IMR-90 (cell line): ENCODE data around the gene CARD10. TPM values are rescaled to one million over a fixed set of nuclear protein-coding genes. Genes with fewer than 3 reads are reported as not detected.

Source experiments
- ATAC-seq: fragments of 200-7000 bp; cut with Tn5 transposase; 2 replicates; pipeline ENCODE4 v1.9.1; 2020; ENCODE audit warnings: low read depth, mild to moderate bottlenecking, moderate library complexity
- BruUV-seq: library from RNA; stranded (reverse); fragments of 400-500 nt; replicated peaks from 2 replicates; lab custom pipeline; 2021; lab: Mats Ljungman, UMichigan
- CTCF ChIA-PET: fragments of 300-600 bp; formaldehyde crosslinking; extraction: SDS; loops from one replicate; lab custom pipeline; 2021; ENCODE audit warnings: antibody characterized with exemption; lab: Yijun Ruan, JAX
- POLR2A ChIA-PET: fragments of 300-600 bp; sonication (Branson Sonifier 250); formaldehyde crosslinking; loops from one replicate; lab custom pipeline; 2022; ENCODE audit warnings: antibody characterized with exemption; ENCODE audit not compliant: unreplicated experiment; lab: Charles Lee
- DNase-seq: peaks from one replicate; pipeline ENCODE4 v3.0.0; 2013
- H2AFZ ChIP-seq: replicated peaks from 2 replicates; pipeline ENCODE3; 2013; ENCODE audit warnings: low read length, mild to moderate bottlenecking; ENCODE audit not compliant: poor library complexity
- H2AK5ac ChIP-seq: 2 replicates; pipeline ENCODE4 v1.6.1; 2013; ENCODE audit warnings: low read depth, low read length, inconsistent platforms
- H2AK9ac ChIP-seq: replicated peaks from 2 replicates; pipeline ENCODE3; 2013; ENCODE audit warnings: mild to moderate bottlenecking, low read depth, low read length, moderate library complexity; ENCODE audit not compliant: poor library complexity
- H2BK120ac ChIP-seq: 2 replicates; pipeline ENCODE4 v1.6.1; 2013; ENCODE audit warnings: low read depth, low read length, inconsistent platforms
- H2BK15ac ChIP-seq: 3 replicates; pipeline ENCODE4 v1.6.1; 2013; ENCODE audit warnings: low read depth, low read length, inconsistent platforms
- H2BK20ac ChIP-seq: 2 replicates; pipeline ENCODE4 v1.6.1; 2013; ENCODE audit warnings: low read depth, mild to moderate bottlenecking, inconsistent platforms, low read length, moderate library complexity
- H2BK5ac ChIP-seq: 2 replicates; pipeline ENCODE4 v1.6.1; 2013; ENCODE audit warnings: mild to moderate bottlenecking, low read depth, low read length, inconsistent platforms; ENCODE audit not compliant: poor library complexity, severe bottlenecking
- H3K14ac ChIP-seq: replicated peaks from 2 replicates; pipeline ENCODE4 v1.6.1; 2013; ENCODE audit warnings: low read depth, low read length, inconsistent platforms
- H3K18ac ChIP-seq: 2 replicates; pipeline ENCODE4 v1.6.1; 2013; ENCODE audit warnings: low read depth, low read length, control low read depth
- H3K23ac ChIP-seq: 2 replicates; pipeline ENCODE4 v1.6.1; 2013; ENCODE audit warnings: low read depth, low read length, inconsistent platforms
- H3K27ac ChIP-seq: 2 replicates; pipeline ENCODE4 v1.5.1; 2013; ENCODE audit warnings: mild to moderate bottlenecking, control low read depth, low read length; ENCODE audit not compliant: insufficient read depth
- H3K27me3 ChIP-seq: 2 replicates; pipeline ENCODE4 v1.6.1; 2013; ENCODE audit warnings: low read length; ENCODE audit not compliant: control insufficient read depth, insufficient read depth
- H3K36me3 ChIP-seq: 2 replicates; pipeline ENCODE4 v1.6.1; 2013; ENCODE audit warnings: low read length, mixed read lengths; ENCODE audit not compliant: control insufficient read depth, insufficient read depth
- H3K4ac ChIP-seq: 2 replicates; pipeline ENCODE4 v1.6.1; 2013; ENCODE audit warnings: low read depth, low read length, inconsistent platforms
- H3K4me1 ChIP-seq: 2 replicates; pipeline ENCODE4 v1.6.1; 2013; ENCODE audit warnings: low read length, mixed read lengths; ENCODE audit not compliant: control insufficient read depth, insufficient read depth
- H3K4me2 ChIP-seq: 2 replicates; pipeline ENCODE4 v1.6.1; 2013; ENCODE audit warnings: low read depth, mild to moderate bottlenecking, control low read depth, low read length, moderate library complexity
- H3K4me3 ChIP-seq: 2 replicates; pipeline ENCODE4 v1.5.1; 2013; ENCODE audit warnings: low read depth, mild to moderate bottlenecking, control low read depth, low read length, moderate library complexity; ENCODE audit not compliant: insufficient read depth
- H3K56ac ChIP-seq: 2 replicates; pipeline ENCODE4 v1.6.1; 2013; ENCODE audit warnings: low read length, inconsistent platforms; ENCODE audit not compliant: insufficient read depth; ENCODE audit errors: extremely low read depth
- H3K79me1 ChIP-seq, 2 experiments: 2 replicates each; pipeline ENCODE4 v1.6.1; 2013; ENCODE audit warnings: low read length in 2 of 2, inconsistent platforms in 1 of 2, low read depth in 1 of 2
- H3K9ac ChIP-seq: 2 replicates; pipeline ENCODE4 v1.6.1; 2013; ENCODE audit warnings: low read depth, low read length, control low read depth
- H3K9me1 ChIP-seq: 2 replicates; pipeline ENCODE4 v1.6.1; 2013; ENCODE audit warnings: low read length, inconsistent platforms; ENCODE audit not compliant: insufficient read depth
- H3K9me3 ChIP-seq: 2 replicates; pipeline ENCODE4 v1.6.1; 2013; ENCODE audit warnings: low read length; ENCODE audit not compliant: control insufficient read depth, insufficient read depth
- H4K20me1 ChIP-seq: 2 replicates; pipeline ENCODE4 v1.6.1; 2013; ENCODE audit warnings: low read length, inconsistent platforms; ENCODE audit not compliant: insufficient read depth
- H4K5ac ChIP-seq: 2 replicates; pipeline ENCODE4 v1.6.1; 2013; ENCODE audit warnings: mild to moderate bottlenecking, low read depth, low read length, control low read depth
- H4K8ac ChIP-seq, 2 experiments: 2 replicates each; pipeline ENCODE4 v1.6.1; 2013; ENCODE audit warnings: low read depth in 2 of 2, low read length in 2 of 2, control low read depth in 1 of 2, inconsistent platforms in 1 of 2
- H4K91ac ChIP-seq: 2 replicates; pipeline ENCODE4 v1.6.1; 2013; ENCODE audit warnings: low read depth, low read length, inconsistent platforms; ENCODE audit not compliant: insufficient read depth
- NFE2L2 ChIP-seq: fragments of 150-350 bp; IDR thresholded peaks from 2 replicates; pipeline ENCODE4 v1.6.1; 2016; ENCODE audit warnings: low read depth, mild to moderate bottlenecking, low read length
- WGBS, 2 experiments: methylation state at CpG; one replicate each; pipeline versions ENCODE4 v1.1.5 to v1.1.7; 2013; ENCODE audit warnings: missing lambda C conversion rate in 2 of 2; ENCODE audit not compliant: insufficient read length in 1 of 2; ENCODE audit errors: extremely low coverage in 2 of 2; 5-methylcytosine and 5-hydroxymethylcytosine counted together
- dilution Hi-C: fragments of 300-500 bp; cut with HindIII; formaldehyde crosslinking; loops from one replicate; pipeline ENCODE4 v1.14.3; 2018; ENCODE audit warnings: low sequenced_read_pairs; ENCODE audit not compliant: unreplicated experiment
- in situ Hi-C: fragments of 300-500 bp; cut with MboI; formaldehyde crosslinking; loops from 3 replicates; pipeline ENCODE4 v1.14.3; 2019; ENCODE audit warnings: low sequenced_read_pairs, inconsistent platforms, mixed read lengths
- intact Hi-C: fragments of 100-400 bp; cut with micrococcal nuclease; formaldehyde crosslinking; loops from 2 replicates; pipeline ENCODE4 v1.10.0; 2022
- polyA plus RNA-seq, 3 experiments: library from polyadenylated mRNA; depleted of rRNA; stranded (reverse); fragments of >200 nt; gene quantifications; 2 replicates each; pipeline ENCODE4 v1.2.3, GENCODE V29; 2012; ENCODE audit warnings: low replicate concordance in 1 of 3
- total RNA-seq: library from RNA; depleted of rRNA; stranded (reverse); fragments of >200 nt; gene quantifications from 2 replicates; pipeline ENCODE4 v1.2.3, GENCODE V29; 2012

The CARD10 gene
- total and polyA plus RNA-seq, 2 of the 4 experiments (the other 2 are of a cell fraction), result 6.1 to 18.4 TPM

GRCh38 chr22:37500745-37501609, 18.2 kb downstream of the CARD10 start:
- H3K27me3 ChIP-seq, result no peaks in the 10 kb centered on the region
- DNase-seq (no peak), ATAC-seq (no peak)
- peaks cover 22% of the 10 kb centered on the region for H3K36me3 ChIP-seq
- no peak for TF ChIP-seq NFE2L2
- H2AK5ac ChIP-seq, result peak overlapping the region; percentile 94
- no peak overlapping the region for H3K23ac ChIP-seq
- intact Hi-C loops, result no loop called here
- H3K14ac ChIP-seq, result peak overlapping the region; percentile 70; the same call in 1 of the 2 replicates
- H4K91ac ChIP-seq, result 0 out of 2 replicates have a peak overlapping the region, but pooled peaks have one; percentile 5
- in situ Hi-C loops, result no loop called here
- peak overlapping the region in 1 of 2 experiments; percentile 37; a peak in 1 of 4 replicates for H4K8ac ChIP-seq
- peak overlapping the region; percentile 47 for H2BK5ac ChIP-seq
- POLR2A ChIA-PET, result no interaction called here
- H2BK120ac ChIP-seq, result peak overlapping the region; percentile 75; the same call in 1 of the 2 replicates
- peak overlapping the region; percentile 24; the same call in 1 of the 3 replicates for H2BK15ac ChIP-seq
- peak overlapping the region; percentile 28; the same call in 1 of the 2 replicates for H3K4me2 ChIP-seq
- BruUV-seq, result no TSS peak
- H3K9me1 ChIP-seq, result peaks cover 17% of the 10 kb centered on the region
- peak overlapping the region; percentile 96 for H2AK9ac ChIP-seq
- H2AFZ ChIP-seq, result peak overlapping the region; percentile 73
- H4K20me1 ChIP-seq, result peaks cover 3% of the 10 kb centered on the region; the same call in 1 of the 2 replicates
- H3K56ac ChIP-seq, result no peak overlapping the region
- H3K4me1 ChIP-seq, result peaks cover 24% of the 10 kb centered on the region
- dilution Hi-C loops, result no loop called here
- H4K5ac ChIP-seq, result peak overlapping the region; percentile 1; the same call in 1 of the 2 replicates
- WGBS, 2 experiments, result 85% methylated on average over 6 of the region's 24 CpGs; no CpG with 5 or more reads in 1 of the 2 experiments
- no peaks in the 10 kb centered on the region for H3K9me3 ChIP-seq
- H3K4me3 ChIP-seq, result no peak overlapping the region
- H3K79me1 ChIP-seq, result peaks cover 0 to 19% of the 10 kb centered on the region in 2 experiments; a peak in 2 of 4 replicates
- H3K9ac ChIP-seq, result no peak overlapping the region
- H3K18ac ChIP-seq, result no peak overlapping the region
- CTCF ChIA-PET, result no interaction called here
- peak overlapping the region; percentile 57; the same call in 1 of the 2 replicates for H2BK20ac ChIP-seq
- H3K4ac ChIP-seq, result peak overlapping the region; percentile 76
- H3K27ac ChIP-seq, result no peak overlapping the region
